ENCODE data around the gene MPHOSPH9. TPM values are rescaled to one million over a fixed set of nuclear protein-coding genes. Genes with fewer than 3 reads are reported as not detected.

Gene MPHOSPH9
- total and polyA plus RNA-seq, 2 donors (not counting 1 experiment from before 2014, with no cell fraction given), result 17.2 to 50.5 TPM

DNA sequence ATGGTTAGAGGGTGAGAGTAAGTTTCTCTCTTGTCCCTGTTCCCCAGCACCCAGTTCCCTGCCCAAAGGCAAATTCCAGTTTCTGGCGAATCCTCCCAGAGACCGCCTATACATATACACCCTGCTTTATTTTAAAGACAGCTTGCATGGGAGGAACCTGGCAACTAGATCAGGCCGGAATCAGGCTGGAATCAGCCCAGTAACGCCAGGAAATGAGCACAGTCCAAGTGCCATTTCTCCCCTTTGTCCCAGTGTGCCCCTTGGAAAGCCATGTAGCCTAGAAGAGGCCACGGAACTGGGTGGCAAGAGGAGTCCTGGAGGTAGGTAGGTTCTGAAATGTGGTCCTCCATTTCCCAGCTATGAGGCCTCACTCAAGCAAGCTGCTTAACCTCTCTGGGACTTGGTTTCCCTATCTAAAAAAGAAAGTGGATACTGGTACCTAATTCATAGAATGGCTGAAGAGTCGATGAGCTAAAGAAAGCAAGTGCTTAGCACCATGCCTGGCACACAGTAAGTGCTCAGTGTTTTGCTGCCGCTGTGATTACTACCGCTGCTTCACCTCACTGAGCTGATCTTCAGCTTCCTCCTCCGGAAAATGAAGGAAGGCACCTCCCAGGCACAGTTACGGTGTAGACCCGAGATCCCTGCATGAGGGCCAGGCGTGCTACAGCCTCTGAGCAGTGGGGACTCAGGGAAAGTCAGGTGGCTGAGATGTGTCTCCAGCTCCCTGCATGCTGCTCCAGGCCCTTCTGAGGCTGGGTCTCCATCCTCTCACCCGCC is 118.4 kb downstream of the MPHOSPH9 start:
- Histone ChIP-seq H3K4me3 (replicated peaks in 1 of 4; ENCODE audit: control extremely low read depth in 1 of 4, insufficient read depth in 1 of 4, low read depth in 3 of 4, low read length in 4 of 4) (no peak overlapping the region), H3K9me3 (ENCODE audit: control insufficient read depth, insufficient read depth, low read depth, low read length) (no peaks in the 10 kb centered on the region), H3K4me1 (ENCODE audit: control insufficient read depth, extremely low read depth, insufficient read depth, low read length) (peaks cover 8% of the 10 kb centered on the region), H3K36me3 (ENCODE audit: control insufficient read depth, insufficient read depth, low read length) (no peaks in the 10 kb centered on the region), H3K9ac (ENCODE audit: insufficient read depth, low read length) (no peak overlapping the region), H3K27ac (ENCODE audit: insufficient read depth, low read length) (peak overlapping the region; percentile 51), H3K4me2 (ENCODE audit: extremely low read depth, insufficient read depth, low read length) (no peak overlapping the region), H4K20me1 (ENCODE audit: control insufficient read depth, extremely low read depth, insufficient read depth, low read length) (no peaks in the 10 kb centered on the region), H3K27me3 (ENCODE audit: control insufficient read depth, insufficient read depth, low read length) (no peaks in the 10 kb centered on the region), H2AFZ (ENCODE audit: low read length) (no peak overlapping the region), H3K79me2 (ENCODE audit: control insufficient read depth, insufficient read depth, low read length) (peaks cover 4% of the 10 kb centered on the region)
- DNase-seq (ENCODE audit: low read depth in 2 of 2), result no peak
- TF ChIP-seq EZH2 (IDR thresholded peaks at IDR 0.05; ENCODE audit: low read length, missing control alignments), result no peak
- TF ChIP-seq, protein P1, sequence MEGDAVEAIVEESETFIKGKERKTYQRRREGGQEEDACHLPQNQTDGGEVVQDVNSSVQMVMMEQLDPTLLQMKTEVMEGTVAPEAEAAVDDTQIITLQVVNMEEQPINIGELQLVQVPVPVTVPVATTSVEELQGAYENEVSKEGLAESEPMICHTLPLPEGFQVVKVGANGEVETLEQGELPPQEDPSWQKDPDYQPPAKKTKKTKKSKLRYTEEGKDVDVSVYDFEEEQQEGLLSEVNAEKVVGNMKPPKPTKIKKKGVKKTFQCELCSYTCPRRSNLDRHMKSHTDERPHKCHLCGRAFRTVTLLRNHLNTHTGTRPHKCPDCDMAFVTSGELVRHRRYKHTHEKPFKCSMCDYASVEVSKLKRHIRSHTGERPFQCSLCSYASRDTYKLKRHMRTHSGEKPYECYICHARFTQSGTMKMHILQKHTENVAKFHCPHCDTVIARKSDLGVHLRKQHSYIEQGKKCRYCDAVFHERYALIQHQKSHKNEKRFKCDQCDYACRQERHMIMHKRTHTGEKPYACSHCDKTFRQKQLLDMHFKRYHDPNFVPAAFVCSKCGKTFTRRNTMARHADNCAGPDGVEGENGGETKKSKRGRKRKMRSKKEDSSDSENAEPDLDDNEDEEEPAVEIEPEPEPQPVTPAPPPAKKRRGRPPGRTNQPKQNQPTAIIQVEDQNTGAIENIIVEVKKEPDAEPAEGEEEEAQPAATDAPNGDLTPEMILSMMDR (conservative IDR thresholded peaks at IDR 0.05 in 1 of 2, IDR thresholded peaks at IDR 0.05 in 1 of 2; ENCODE audit: low read depth in 1 of 2, low read length in 2 of 2), result no peak

DNA sequence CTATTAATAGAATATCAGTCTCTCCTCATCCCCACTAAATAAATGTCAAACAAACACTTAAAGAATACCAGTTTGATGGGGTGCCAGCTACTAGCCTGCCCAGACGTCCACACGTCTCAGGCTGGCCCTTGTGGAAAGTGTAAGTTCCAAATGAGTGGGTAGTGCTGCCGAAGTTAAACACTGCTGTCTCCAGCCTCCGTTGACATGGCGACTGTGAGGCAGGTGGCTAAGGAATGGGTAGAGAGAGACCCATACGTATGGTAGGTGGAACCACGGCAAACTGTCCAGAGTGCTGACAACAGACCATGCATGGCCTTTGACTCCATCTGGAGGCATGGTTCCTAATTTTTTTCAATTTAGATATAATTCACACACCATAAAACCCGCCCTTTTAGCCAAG is 119.9 kb downstream of the MPHOSPH9 start:
- no peak overlapping the region for H3K9ac ChIP-seq (ENCODE audit: insufficient read depth, low read length)
- DNase-seq (ENCODE audit: low read depth in 2 of 2), result no peak
- no peaks in the 10 kb centered on the region for H3K9me3 ChIP-seq (ENCODE audit: control insufficient read depth, insufficient read depth, low read depth, low read length)
- H3K79me2 ChIP-seq (ENCODE audit: control insufficient read depth, insufficient read depth, low read length), result peaks cover 4% of the 10 kb centered on the region
- no peak overlapping the region for H3K4me3 ChIP-seq (replicated peaks in 1 of 4; ENCODE audit: control extremely low read depth in 1 of 4, insufficient read depth in 1 of 4, low read depth in 3 of 4, low read length in 4 of 4)
- H3K4me1 ChIP-seq (ENCODE audit: control insufficient read depth, extremely low read depth, insufficient read depth, low read length), result peaks cover 6% of the 10 kb centered on the region
- TF ChIP-seq, protein P1 (conservative IDR thresholded peaks at IDR 0.05 in 1 of 2, IDR thresholded peaks at IDR 0.05 in 1 of 2; ENCODE audit: low read depth in 1 of 2, low read length in 2 of 2), result no peak
- no peak for TF ChIP-seq EZH2 (IDR thresholded peaks at IDR 0.05; ENCODE audit: low read length, missing control alignments)
- H4K20me1 ChIP-seq (ENCODE audit: control insufficient read depth, extremely low read depth, insufficient read depth, low read length), result no peaks in the 10 kb centered on the region
- no peak overlapping the region for H3K4me2 ChIP-seq (ENCODE audit: extremely low read depth, insufficient read depth, low read length)
- H2AFZ ChIP-seq (ENCODE audit: low read length), result no peak overlapping the region
- peaks cover 6% of the 10 kb centered on the region for H3K36me3 ChIP-seq (ENCODE audit: control insufficient read depth, insufficient read depth, low read length)
- no peaks in the 10 kb centered on the region for H3K27me3 ChIP-seq (ENCODE audit: control insufficient read depth, insufficient read depth, low read length)
- no peak overlapping the region for H3K27ac ChIP-seq (ENCODE audit: insufficient read depth, low read length)

DNA sequence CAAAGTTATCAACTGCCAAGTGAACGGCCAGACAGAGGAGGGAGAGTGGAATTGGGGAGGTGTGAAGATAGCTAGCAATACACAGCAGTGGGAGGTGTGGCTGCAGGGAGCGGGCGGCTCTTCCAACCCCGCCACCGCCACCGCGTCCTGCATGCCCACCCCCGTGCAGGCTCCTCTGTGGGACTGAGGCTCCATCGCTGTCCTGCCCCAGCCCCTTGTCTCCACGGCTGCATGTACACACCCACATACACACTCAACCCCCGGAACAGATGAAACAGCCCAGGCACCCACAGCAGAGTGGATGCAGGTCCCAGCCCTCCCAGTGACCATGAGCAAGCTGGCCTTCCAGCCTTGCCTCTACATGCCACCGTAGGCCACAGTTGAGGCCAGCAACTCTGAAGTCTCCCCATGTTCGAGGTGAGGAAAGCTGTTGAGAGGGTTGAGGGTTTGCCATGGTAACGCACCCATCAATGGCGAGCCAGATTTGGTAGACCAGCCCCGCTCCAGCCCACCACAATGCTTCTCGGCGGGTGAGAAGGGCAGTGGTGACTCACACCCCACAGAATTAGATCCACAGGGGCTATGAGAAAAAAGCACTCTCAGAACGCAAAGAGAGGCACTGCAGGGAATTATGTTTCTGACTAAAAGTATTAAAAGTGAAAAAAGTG is 121.3 kb downstream of the MPHOSPH9 start:
- Histone ChIP-seq H2AFZ (ENCODE audit: low read length) (no peak overlapping the region), H3K79me2 (ENCODE audit: control insufficient read depth, insufficient read depth, low read length) (peaks cover 4% of the 10 kb centered on the region), H3K9ac (ENCODE audit: insufficient read depth, low read length) (no peak overlapping the region), H3K4me1 (ENCODE audit: control insufficient read depth, extremely low read depth, insufficient read depth, low read length) (peaks cover 6% of the 10 kb centered on the region), H3K36me3 (ENCODE audit: control insufficient read depth, insufficient read depth, low read length) (peaks cover 8% of the 10 kb centered on the region), H3K27ac (ENCODE audit: insufficient read depth, low read length) (no peak overlapping the region), H4K20me1 (ENCODE audit: control insufficient read depth, extremely low read depth, insufficient read depth, low read length) (no peaks in the 10 kb centered on the region), H3K27me3 (ENCODE audit: control insufficient read depth, insufficient read depth, low read length) (no peaks in the 10 kb centered on the region), H3K9me3 (ENCODE audit: control insufficient read depth, insufficient read depth, low read depth, low read length) (no peaks in the 10 kb centered on the region), H3K4me2 (ENCODE audit: extremely low read depth, insufficient read depth, low read length) (no peak overlapping the region), H3K4me3 (replicated peaks in 1 of 4; ENCODE audit: control extremely low read depth in 1 of 4, insufficient read depth in 1 of 4, low read depth in 3 of 4, low read length in 4 of 4) (no peak overlapping the region)
- no peak for TF ChIP-seq EZH2 (IDR thresholded peaks at IDR 0.05; ENCODE audit: low read length, missing control alignments)
- TF ChIP-seq, protein P1 (conservative IDR thresholded peaks at IDR 0.05 in 1 of 2, IDR thresholded peaks at IDR 0.05 in 1 of 2; ENCODE audit: low read depth in 1 of 2, low read length in 2 of 2), result no peak
- peak; percentile 33 to 83 for DNase-seq (ENCODE audit: low read depth in 2 of 2)
